ENCODE measurements around the gene PPY.
"Not testable (repeated sequence)": the region's sequence is repeated elsewhere in the genome, so short reads cannot be mapped to it uniquely, and the experiment has no call there.

The PPY gene

GRCh38 chr17:43928609-43929008 lies 13.7 kb downstream of the PPY start:
- DNase-seq = no peak

GRCh38 chr17:43927929-43928328 lies 14.3 kb downstream of the PPY start:
- DNase-seq = not testable (repeated sequence)

- DNase-seq = no peak
Observed at GRCh38 chr17:43927060-43927864, 15.0 kb downstream of the PPY start.

- DNase-seq = no peak
Observed at GRCh38 chr17:43924558-43924957, 17.7 kb downstream of the PPY start.

- DNase-seq = no peak
Observed at GRCh38 chr17:43920500-43921095, 21.7 kb downstream of the PPY start.

GRCh38 chr17:43918026-43918389 lies 24.3 kb downstream of the PPY start:
- DNase-seq = no peak

- no peak for DNase-seq
Observed at GRCh38 chr17:43917348-43918025, 24.8 kb downstream of the PPY start.

- DNase-seq = no peak
Observed at GRCh38 chr17:43917016-43917347, 25.3 kb downstream of the PPY start.

GRCh38 chr17:43916385-43916784 lies 25.9 kb downstream of the PPY start:
- DNase-seq = no peak

- DNase-seq = no peak
Observed at GRCh38 chr17:43915559-43915958, 26.7 kb downstream of the PPY start.

- DNase-seq = no peak
Observed at GRCh38 chr17:43914451-43914850, 27.8 kb downstream of the PPY start.

GRCh38 chr17:43913584-43913983 lies 28.7 kb downstream of the PPY start:
- no peak for DNase-seq

GRCh38 chr17:43912635-43913304 lies 29.5 kb downstream of the PPY start:
- no peak for DNase-seq

- no peak for DNase-seq
Observed at GRCh38 chr17:43911904-43912303, 30.4 kb downstream of the PPY start.

- no peak for DNase-seq
Observed at GRCh38 chr17:43909537-43910231, 32.6 kb downstream of the PPY start.

- no peak for DNase-seq
Observed at GRCh38 chr17:43907998-43908721, 34.1 kb downstream of the PPY start.

- no peak for DNase-seq
Observed at GRCh38 chr17:43907425-43907981, 34.8 kb downstream of the PPY start, which contains the start of gene MPP2. Gene MPP2, minus strand, starts transcription at chr17:43907536. Its CDS starts 3,076 bp downstream, at chr17:43904460.

GRCh38 chr17:43906951-43907424 lies 35.3 kb downstream of the PPY start:
- no peak for DNase-seq

GRCh38 chr17:43905985-43906852 lies 36.1 kb downstream of the PPY start:
- no peak for DNase-seq

GRCh38 chr17:43905400-43905984 lies 36.8 kb downstream of the PPY start:
- no peak for DNase-seq
